Measurements from ENCODE around the gene ID4. TPM values are rescaled to one million over a fixed set of nuclear protein-coding genes. Genes with fewer than 3 reads are reported as not detected.

Gene ID4
- total RNA-seq, 3 donors from 2014 or later (not counting 1 experiment from before 2014, with no cell fraction given), result not detected

- no peaks in the 10 kb centered on the region for H3K4me1 ChIP-seq (ENCODE audit: control insufficient read depth, insufficient read depth, low read length)
- Mint-ChIP-seq H3K36me3 (no peaks in the 10 kb centered on the region), H3K27ac (no peak overlapping the region), H3K9me3 (no peaks in the 10 kb centered on the region), H3K4me3 (no peak overlapping the region), H3K4me1 (no peaks in the 10 kb centered on the region), H3K27me3 (ENCODE audit: low read depth in 2 of 2) (peaks cover 4 to 36% of the 10 kb centered on the region in 2 donors)
- intact Hi-C loops (cut with micrococcal nuclease), result no loop called here
- WGBS (ENCODE audit: insufficient coverage), result 92% methylated on average over 5 of the region's 5 CpGs
- TF ChIP-seq CTCF (IDR thresholded peaks at IDR 0.05), result no peak
- DNase-seq (no peak), ATAC-seq (no peak)
- no peaks in the 10 kb centered on the region for H3K9me3 ChIP-seq (ENCODE audit: control insufficient read depth, insufficient read depth, low read length)
- no peak overlapping the region for H3K27ac ChIP-seq (ENCODE audit: low read length)
- no peak overlapping the region for H3K4me3 ChIP-seq (ENCODE audit: low read length)
- no peaks in the 10 kb centered on the region for H3K27me3 ChIP-seq (ENCODE audit: control insufficient read depth, insufficient read depth, low read length)
- H3K36me3 ChIP-seq (ENCODE audit: control insufficient read depth, insufficient read depth, low read length), result no peaks in the 10 kb centered on the region
Measured at GRCh38 chr6:19876672-19877071, 39.5 kb downstream of the ID4 start.

GRCh38 chr6:19879663-19880062 lies 42.5 kb downstream of the ID4 start:
- H3K27me3 Mint-ChIP-seq (ENCODE audit: low read depth in 2 of 2), result peaks cover 4 to 29% of the 10 kb centered on the region in 2 donors
- H3K27ac Mint-ChIP-seq, result no peak overlapping the region
- ATAC-seq (no peak), DNase-seq (no peak)
- intact Hi-C loops (cut with micrococcal nuclease), result no loop called here
- WGBS (ENCODE audit: insufficient coverage), result 67% methylated on average over 1 of the region's 1 CpG
- H3K4me1 Mint-ChIP-seq, result peaks cover 7 to 12% of the 10 kb centered on the region in 2 donors
- Histone ChIP-seq H3K36me3 (ENCODE audit: control insufficient read depth, insufficient read depth, low read length) (no peaks in the 10 kb centered on the region), H3K4me3 (ENCODE audit: low read length) (no peak overlapping the region), H3K9me3 (ENCODE audit: control insufficient read depth, insufficient read depth, low read length) (no peaks in the 10 kb centered on the region), H3K27me3 (ENCODE audit: control insufficient read depth, insufficient read depth, low read length) (no peaks in the 10 kb centered on the region), H3K27ac (ENCODE audit: low read length) (no peak overlapping the region), H3K4me1 (ENCODE audit: control insufficient read depth, insufficient read depth, low read length) (no peaks in the 10 kb centered on the region)
- no peak overlapping the region for H3K4me3 Mint-ChIP-seq
- TF ChIP-seq CTCF (IDR thresholded peaks at IDR 0.05), result no peak
- H3K9me3 Mint-ChIP-seq, result no peaks in the 10 kb centered on the region
- no peaks in the 10 kb centered on the region for H3K36me3 Mint-ChIP-seq

- 86% methylated on average over 2 of the region's 2 CpGs for WGBS (ENCODE audit: insufficient coverage)
- H3K4me3 Mint-ChIP-seq, result no peak overlapping the region
- Histone ChIP-seq H3K4me3 (ENCODE audit: low read length) (no peak overlapping the region), H3K27ac (ENCODE audit: low read length) (no peak overlapping the region), H3K9me3 (ENCODE audit: control insufficient read depth, insufficient read depth, low read length) (no peaks in the 10 kb centered on the region), H3K4me1 (ENCODE audit: control insufficient read depth, insufficient read depth, low read length) (no peaks in the 10 kb centered on the region), H3K27me3 (ENCODE audit: control insufficient read depth, insufficient read depth, low read length) (no peaks in the 10 kb centered on the region), H3K36me3 (ENCODE audit: control insufficient read depth, insufficient read depth, low read length) (no peaks in the 10 kb centered on the region)
- H3K36me3 Mint-ChIP-seq, result no peaks in the 10 kb centered on the region
- TF ChIP-seq CTCF (IDR thresholded peaks at IDR 0.05), result no peak
- H3K27me3 Mint-ChIP-seq (ENCODE audit: low read depth in 2 of 2), result peaks cover 4 to 29% of the 10 kb centered on the region in 2 donors
- no peak overlapping the region for H3K27ac Mint-ChIP-seq
- intact Hi-C loops (cut with micrococcal nuclease), result no loop called here
- peaks cover 8 to 14% of the 10 kb centered on the region in 2 donors for H3K4me1 Mint-ChIP-seq
- no peaks in the 10 kb centered on the region for H3K9me3 Mint-ChIP-seq
- no peak for ATAC-seq
- DNase-seq, result no peak
Measured at GRCh38 chr6:19880066-19880465, 42.9 kb downstream of the ID4 start.

GRCh38 chr6:19891451-19891850 lies 54.3 kb downstream of the ID4 start:
- 86% methylated on average over 3 of the region's 5 CpGs for WGBS (ENCODE audit: insufficient coverage)
- H3K27me3 Mint-ChIP-seq (ENCODE audit: low read depth in 2 of 2), result peaks cover 6 to 14% of the 10 kb centered on the region in 2 donors
- H3K4me3 ChIP-seq (ENCODE audit: low read length), result no peak overlapping the region
- TF ChIP-seq CTCF (IDR thresholded peaks at IDR 0.05), result no peak
- ATAC-seq, result no peak
- H3K27me3 ChIP-seq (ENCODE audit: control insufficient read depth, insufficient read depth, low read length), result no peaks in the 10 kb centered on the region
- H3K4me1 ChIP-seq (ENCODE audit: control insufficient read depth, insufficient read depth, low read length), result no peaks in the 10 kb centered on the region
- no peaks in the 10 kb centered on the region for H3K36me3 Mint-ChIP-seq
- intact Hi-C loops (cut with micrococcal nuclease), result no loop called here
- H3K9me3 Mint-ChIP-seq, result peaks cover 0 to 3% of the 10 kb centered on the region in 2 donors
- H3K27ac Mint-ChIP-seq, result no peak overlapping the region
- no peak overlapping the region for H3K27ac ChIP-seq (ENCODE audit: low read length)
- DNase-seq, result no peak
- no peaks in the 10 kb centered on the region for H3K36me3 ChIP-seq (ENCODE audit: control insufficient read depth, insufficient read depth, low read length)
- H3K9me3 ChIP-seq (ENCODE audit: control insufficient read depth, insufficient read depth, low read length), result no peaks in the 10 kb centered on the region
- no peaks in the 10 kb centered on the region for H3K4me1 Mint-ChIP-seq
- no peak overlapping the region for H3K4me3 Mint-ChIP-seq

Data from natural killer cell (primary cell).